ENCODE data around the gene GATAD1.
"Not testable (repeated sequence)": the region's sequence is repeated elsewhere in the genome, so short reads cannot be mapped to it uniquely, and the experiment has no call there.

Gene GATAD1

DNA sequence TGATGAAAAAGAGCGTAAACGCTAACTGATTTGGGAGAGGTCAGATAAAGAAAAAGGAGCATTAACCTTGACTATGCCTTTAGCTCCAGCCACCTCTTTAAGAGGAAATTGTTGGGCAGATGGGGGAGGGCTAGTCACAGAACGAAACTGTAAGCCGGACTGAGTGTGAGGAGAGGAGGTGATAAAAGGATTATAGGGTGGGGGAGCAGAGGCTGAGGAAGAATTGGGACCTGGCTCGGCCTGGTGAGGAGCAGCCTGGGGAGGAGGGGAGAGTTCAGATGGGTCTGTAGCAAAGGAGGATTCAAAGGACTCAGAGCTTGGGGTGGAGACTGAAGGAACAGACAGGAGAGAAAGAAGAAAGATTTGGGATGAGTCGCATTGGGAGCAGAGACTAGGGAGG lies 36.3 kb downstream of the GATAD1 start:
- DNase-seq (ENCODE audit: low spot score), result not testable (repeated sequence)

DNA sequence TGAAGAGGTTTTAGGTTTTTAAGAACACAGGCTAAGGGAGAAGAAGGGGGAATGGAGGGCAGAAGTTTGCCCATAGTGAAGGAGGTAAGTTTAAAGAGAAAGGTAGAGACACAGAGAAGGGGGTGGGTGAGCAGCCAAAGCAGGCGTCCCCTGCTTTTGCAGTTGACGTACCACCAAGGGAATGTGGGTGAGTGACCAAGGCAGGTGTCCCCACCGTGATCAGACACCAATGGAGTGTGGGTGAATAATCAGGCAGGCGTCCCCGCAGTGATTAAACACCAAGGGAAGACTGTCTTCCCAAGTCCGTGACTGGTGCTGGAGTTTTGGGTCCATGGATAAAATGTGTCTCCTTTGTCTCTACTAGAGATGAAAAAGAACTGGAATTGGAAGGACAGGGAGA lies 36.9 kb downstream of the GATAD1 start:
- DNase-seq (ENCODE audit: low spot score), result not testable (repeated sequence)

DNA sequence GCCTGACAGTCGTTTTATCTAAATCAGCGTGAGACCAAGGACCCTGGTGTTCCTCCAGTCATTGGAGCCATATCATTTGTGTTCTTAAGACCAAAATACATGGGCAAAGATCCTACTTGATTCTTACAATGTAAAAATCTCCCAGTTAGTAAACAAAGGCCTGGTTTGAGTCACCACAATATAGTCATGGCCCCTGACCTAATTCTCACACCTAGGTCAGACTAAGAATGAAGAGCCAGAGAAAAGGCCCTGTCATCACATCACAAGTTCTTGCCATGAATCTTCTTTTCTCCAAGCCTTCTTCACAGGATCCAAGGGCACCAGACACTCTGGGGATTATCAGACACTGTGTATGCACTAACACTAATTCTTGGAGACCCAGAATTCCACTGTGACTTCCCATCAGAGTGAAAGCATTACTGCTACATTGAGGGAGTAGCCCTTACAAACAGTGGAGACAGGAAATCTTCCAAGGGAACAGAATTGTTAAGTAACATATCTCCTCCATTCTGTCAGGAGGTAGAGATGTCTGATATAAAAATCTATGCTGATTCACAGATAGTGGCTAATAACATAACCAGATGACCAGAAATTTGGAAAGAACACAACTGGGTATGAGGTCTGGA lies 38.1 kb downstream of the GATAD1 start:
- no peak for DNase-seq (ENCODE audit: low spot score)

DNA sequence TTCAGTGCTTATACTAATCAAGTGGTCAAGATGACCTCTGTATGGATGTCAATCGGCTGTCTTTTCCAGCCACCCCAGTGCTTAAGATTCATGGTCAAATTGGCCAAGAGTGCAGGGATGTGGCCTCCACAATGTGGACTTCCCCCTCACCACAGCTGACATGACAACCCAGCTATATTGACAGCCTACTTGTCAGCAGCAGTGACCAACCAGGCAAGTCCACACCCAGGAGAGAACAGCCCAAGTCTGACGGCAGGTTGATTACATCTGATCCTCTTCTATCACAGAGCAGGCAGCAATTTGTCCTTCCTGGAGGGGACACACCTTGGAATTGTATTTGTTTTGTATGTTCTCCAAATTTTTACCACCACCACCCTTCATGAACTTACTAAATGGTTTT lies 38.7 kb downstream of the GATAD1 start:
- DNase-seq (ENCODE audit: low spot score), result no peak

DNA sequence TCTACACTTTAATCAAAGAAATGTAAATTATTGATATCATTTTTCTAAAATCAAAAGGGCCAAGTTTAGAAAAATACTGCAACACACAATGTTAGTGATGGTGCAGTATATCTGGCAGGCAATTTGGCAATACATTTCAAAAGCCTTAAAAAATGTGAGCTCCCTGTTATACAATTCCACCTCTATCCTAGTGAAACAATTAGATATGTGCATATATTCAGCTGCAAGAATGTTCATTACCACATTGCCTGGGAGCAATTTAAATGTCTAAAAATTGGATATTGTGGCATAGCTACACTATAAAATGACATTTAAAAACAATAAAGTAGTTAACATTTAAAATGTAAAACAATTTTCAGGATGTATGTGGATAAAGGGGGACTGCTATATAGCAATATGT lies 40.5 kb downstream of the GATAD1 start:
- DNase-seq (ENCODE audit: low spot score), result no peak

DNA sequence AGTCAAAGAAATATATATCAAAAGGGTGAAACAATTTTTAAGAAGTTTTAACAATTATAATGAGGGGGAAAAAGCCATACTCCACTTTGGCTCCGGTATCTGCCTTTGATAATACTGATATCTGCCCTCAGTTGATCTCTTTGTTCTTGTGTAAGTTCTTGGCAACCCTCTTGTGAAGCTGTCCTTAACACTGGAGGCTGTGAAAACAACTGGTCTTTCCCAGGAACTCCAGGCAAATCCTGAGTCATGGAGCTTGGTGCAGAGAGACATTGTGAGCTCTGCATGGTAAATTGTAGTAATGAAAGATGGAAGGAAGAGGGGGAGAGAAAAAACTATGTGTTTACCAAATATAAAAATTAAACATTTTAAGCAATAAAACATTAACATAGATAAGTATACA lies 42.4 kb downstream of the GATAD1 start:
- DNase-seq (ENCODE audit: low spot score), result no peak

DNA sequence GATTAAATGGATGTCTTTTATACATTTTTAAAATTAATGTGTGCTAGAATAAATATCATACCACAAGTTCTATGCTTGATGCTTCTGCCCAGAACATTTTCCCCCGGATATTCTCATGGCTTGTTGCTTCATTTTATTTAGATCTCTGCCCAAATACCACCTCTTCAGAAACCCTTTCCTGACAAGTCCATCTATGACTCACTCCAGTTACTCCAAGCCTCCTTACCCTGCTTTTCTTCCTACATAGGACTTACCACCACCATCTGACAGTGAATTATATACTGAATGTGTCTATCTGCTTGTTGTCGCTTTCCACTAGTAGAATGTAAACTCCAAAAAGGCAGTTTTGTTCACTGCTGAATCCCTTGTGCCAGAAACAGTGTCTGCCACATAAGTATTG lies 49.6 kb downstream of the GATAD1 start:
- DNase-seq (ENCODE audit: low spot score), result no peak

DNA sequence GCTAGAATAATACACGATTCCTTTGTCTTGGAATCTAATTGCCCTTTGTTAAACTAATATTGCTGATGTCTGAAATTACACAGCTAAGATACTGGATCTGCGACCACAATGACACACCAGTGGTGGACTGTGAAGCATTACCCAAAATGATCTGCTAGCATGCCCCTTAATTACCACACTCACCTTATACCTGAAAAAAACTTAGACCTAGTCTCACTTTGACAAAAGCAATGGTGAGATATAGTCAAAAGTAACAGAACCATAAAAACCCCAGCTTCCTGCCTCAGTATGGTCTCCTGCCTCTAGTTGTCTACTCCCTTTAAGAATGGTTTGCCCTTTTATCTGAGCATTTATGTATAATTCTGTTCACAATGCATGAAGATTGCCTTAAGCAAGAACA lies 51.3 kb downstream of the GATAD1 start:
- DNase-seq (ENCODE audit: low spot score), result no peak

DNA sequence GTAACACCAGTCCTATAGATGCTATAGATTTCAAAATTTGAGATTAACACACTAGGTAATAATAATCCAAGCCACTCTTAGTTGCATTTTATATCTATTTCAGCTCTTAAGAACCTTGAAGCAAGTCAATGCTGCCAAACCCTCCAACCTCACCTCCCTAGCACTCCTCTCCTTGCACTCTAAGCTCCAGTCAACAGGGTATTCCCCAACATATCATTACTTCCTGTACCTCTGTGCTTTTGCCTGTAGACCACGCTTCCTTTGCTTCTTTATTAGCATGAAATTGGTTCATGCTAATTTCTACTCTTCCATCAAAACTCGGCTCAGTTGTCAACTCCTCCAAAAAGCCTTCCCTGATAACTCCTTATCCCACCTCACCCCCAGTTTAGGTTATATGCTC lies 56.5 kb downstream of the GATAD1 start:
- DNase-seq (ENCODE audit: low spot score), result no peak

DNA sequence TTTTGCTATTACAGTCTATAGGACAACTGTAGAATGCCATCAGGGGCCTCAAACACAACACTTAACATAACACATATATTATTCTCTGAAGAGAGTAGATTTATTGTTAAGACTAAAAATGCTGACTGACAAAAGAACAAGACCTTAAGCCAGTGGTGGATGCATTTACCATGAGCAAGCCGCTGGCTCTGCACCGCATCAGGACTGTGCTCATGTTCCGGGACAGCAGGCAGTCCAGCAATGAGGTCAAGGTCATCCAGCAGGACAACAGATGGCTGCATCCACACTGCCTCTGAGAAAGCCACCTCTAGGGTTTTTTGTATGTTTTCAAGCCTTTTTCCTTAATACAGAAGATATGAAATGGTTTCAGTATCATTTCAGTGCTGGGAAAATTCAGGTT lies 57.3 kb downstream of the GATAD1 start:
- no peak for DNase-seq (ENCODE audit: low spot score)

DNA sequence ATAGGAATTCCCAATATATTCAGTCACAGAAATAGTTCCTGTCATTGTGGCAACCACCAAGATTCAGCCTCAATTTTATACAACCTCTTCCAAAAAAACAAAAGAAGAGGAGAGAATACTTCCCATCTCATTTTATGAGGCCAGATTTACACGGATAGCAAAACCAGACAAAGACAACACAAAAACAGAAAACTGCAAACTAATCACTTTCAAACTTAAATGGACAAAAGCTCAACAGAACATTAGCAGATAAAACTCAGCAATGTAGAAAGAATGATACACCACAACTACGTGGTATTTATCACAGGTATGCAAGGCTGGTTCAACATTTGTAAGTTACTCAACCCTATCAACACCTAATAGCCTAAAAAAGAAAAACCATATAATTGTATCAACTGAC lies 59.1 kb downstream of the GATAD1 start:
- no peak for DNase-seq (ENCODE audit: low spot score)

DNA sequence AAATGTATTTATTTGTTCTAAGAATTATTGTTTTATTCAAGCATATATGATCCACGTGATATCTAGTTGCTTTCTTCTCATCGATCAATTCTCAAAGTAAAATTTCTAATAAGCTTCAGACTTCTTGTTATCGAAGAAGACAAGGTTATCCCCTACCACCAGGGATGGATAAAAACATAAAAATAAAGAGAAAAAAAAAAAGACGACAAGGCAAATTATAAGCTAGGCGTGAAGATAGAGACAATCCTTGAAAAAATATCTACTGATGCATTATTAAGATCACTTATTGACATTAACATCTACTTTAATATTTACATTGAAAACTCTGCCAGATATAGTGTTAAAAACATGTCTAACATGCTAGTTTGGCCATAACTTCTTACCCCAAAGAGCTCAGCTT lies 61.7 kb downstream of the GATAD1 start:
- no peak for DNase-seq (ENCODE audit: low spot score)

Data from CD4-positive, alpha-beta T cell treated with Interleukin-15 for 4 hours (primary cell).